Activated naive CD4-positive, alpha-beta T cell treated with anti-CD3 and anti-CD28 coated beads, Interleukin-2, amount 10 ng/mL, durations not matched to agents 5 hours and 36 hours (primary cell): ENCODE results near the gene BAMBI. TPM values are rescaled to one million over a fixed set of nuclear protein-coding genes. Genes with fewer than 3 reads are reported as not detected.

Source experiments
- total RNA-seq, 2 experiments: library from RNA; stranded (reverse); gene quantifications; one replicate each; pipeline ENCODE4 v1.2.3, GENCODE V29; 2021

The BAMBI gene, protein sequence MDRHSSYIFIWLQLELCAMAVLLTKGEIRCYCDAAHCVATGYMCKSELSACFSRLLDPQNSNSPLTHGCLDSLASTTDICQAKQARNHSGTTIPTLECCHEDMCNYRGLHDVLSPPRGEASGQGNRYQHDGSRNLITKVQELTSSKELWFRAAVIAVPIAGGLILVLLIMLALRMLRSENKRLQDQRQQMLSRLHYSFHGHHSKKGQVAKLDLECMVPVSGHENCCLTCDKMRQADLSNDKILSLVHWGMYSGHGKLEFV
- total RNA-seq: under 1 TPM; 0.12 to 0.13 TPM

DNA sequence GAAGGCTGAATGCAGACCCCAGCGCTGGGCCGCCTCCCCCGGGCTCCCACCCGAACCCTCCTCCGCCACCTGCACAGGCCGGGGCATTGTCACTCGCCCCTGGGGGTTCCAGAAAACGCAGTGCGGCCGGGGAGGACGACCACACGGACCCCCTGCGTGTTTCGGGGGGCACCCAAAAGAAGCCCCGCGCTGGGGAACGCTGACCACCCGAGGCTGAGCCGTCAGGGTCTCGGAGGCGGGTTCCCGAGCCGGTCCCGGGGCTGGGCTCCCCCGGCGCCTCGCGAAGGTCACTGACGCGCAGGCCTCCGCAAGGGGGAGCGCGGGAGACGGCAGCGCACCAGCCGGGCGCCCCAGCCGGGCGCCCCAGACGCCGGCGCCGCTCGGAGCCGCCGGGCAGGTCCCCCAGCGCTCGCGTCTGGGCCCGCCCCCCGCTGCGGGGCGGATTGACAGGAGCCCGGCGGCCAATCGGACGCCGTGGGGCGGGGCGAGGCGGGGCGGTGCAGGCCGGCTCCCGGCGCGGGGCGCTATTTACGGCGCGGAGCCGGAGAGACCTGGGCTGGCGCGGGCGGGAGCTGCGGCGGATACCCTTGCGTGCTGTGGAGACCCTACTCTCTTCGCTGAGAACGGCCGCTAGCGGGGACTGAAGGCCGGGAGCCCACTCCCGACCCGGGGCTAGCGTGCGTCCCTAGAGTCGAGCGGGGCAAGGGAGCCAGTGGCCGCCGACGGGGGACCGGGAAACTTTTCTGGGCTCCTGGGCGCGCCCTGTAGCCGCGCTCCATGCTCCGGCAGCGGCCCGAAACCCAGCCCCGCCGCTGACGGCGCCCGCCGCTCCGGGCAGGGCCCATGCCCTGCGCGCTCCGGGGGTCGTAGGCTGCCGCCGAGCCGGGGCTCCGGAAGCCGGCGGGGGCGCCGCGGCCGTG is at the start of gene BAMBI:
Gene BAMBI, plus strand, starts transcription at position 554 of the 920 bp plus-strand sequence. CDS start 377 bp downstream, outside the sequence.

Other genes starting within 250 kb of the BAMBI start
- 100 to 1,000 TPM; 128 to 130 TPM for gene WAC, start 144.4 kb upstream of the BAMBI start, total RNA-seq